Measurements from ENCODE around the gene ZBED5. TPM values are rescaled to one million over a fixed set of nuclear protein-coding genes. Genes with fewer than 3 reads are reported as not detected.
"Not testable (repeated sequence)": the region's sequence is repeated elsewhere in the genome, so short reads cannot be mapped to it uniquely, and the experiment has no call there.

ZBED5 gene
- total RNA-seq, 1 donor from 2014 or later, result 45.5 TPM

- Histone ChIP-seq H3K4me3 (no peak overlapping the region), H3K36me3 (no peaks in the 10 kb centered on the region), H3K27me3 (ENCODE audit: low read depth) (no peaks in the 10 kb centered on the region), H3K4me1 (peaks cover 17% of the 10 kb centered on the region), H3K9me3 (no peaks in the 10 kb centered on the region), H3K27ac (no peak overlapping the region)
- DNase-seq (no peak), ATAC-seq (no peak)
- intact Hi-C loops (cut with DNase I), result no loop called here
- no peak for TF ChIP-seq CTCF (IDR thresholded peaks at IDR 0.05)
Measured at GRCh38 chr11:10895285-10895684, 37.4 kb upstream of the ZBED5 start.

DNA sequence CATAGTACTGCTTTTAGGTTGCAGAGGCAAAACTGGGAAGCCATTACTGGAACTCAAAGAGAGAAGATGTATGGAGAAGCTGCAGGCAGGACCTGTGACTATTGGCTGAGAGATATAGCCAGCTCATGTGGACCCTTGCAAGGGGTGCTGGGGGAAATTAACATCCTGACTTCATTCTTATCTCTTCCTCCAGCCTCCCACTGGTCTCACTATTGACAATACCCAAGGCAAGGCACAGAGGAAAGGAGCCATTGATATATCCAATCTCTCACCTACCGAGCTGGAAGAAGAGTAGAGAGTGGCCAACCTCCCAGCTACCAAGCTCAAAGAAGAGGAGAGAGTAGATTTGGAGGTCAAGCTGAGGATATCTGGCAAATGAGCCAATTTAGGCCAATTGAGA, 36.8 kb upstream of the ZBED5 start:
- Histone ChIP-seq H3K4me3 (no peak overlapping the region), H3K27ac (no peak overlapping the region), H3K27me3 (ENCODE audit: low read depth) (no peaks in the 10 kb centered on the region), H3K9me3 (no peaks in the 10 kb centered on the region), H3K36me3 (no peaks in the 10 kb centered on the region), H3K4me1 (peaks cover 11% of the 10 kb centered on the region)
- intact Hi-C loops (cut with DNase I), result no loop called here
- ATAC-seq (no peak), DNase-seq (no peak)
- no peak for TF ChIP-seq CTCF (IDR thresholded peaks at IDR 0.05)

GRCh38 chr11:10893714-10894151, 35.9 kb upstream of the ZBED5 start:
- no peaks in the 10 kb centered on the region for H3K27me3 ChIP-seq (ENCODE audit: low read depth)
- intact Hi-C loops (cut with DNase I), result no loop called here
- no peak overlapping the region for H3K27ac ChIP-seq
- no peaks in the 10 kb centered on the region for H3K36me3 ChIP-seq
- DNase-seq (no peak), ATAC-seq (peak; percentile 54 to 70)
- H3K4me3 ChIP-seq, result no peak overlapping the region
- no peaks in the 10 kb centered on the region for H3K9me3 ChIP-seq
- peak; percentile 11 for TF ChIP-seq CTCF (IDR thresholded peaks at IDR 0.05)
- H3K4me1 ChIP-seq, result peaks cover 1% of the 10 kb centered on the region

DNA sequence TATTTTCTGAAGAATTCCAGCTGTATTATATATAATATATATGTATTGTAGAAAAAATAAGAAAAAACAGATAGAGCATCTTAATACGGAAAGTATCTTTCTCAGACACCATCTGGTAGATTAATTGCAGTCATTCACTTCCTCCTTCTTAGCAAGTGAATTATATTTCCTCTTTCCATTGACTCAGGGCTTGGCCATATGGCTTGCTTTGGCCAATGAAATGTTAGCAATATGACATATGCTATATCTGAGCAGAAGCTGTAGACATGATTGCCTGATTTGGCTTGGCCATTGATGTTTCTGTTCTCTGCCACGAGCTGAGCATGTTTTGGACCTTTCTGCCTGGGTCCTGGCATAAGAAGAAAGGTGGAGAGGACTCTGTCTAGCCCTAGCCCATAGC, 34.4 kb upstream of the ZBED5 start:
- no peak overlapping the region for H3K4me3 ChIP-seq
- no peaks in the 10 kb centered on the region for H3K9me3 ChIP-seq
- no peak for TF ChIP-seq CTCF (IDR thresholded peaks at IDR 0.05)
- peak; percentile 37 to 52 for ATAC-seq
- intact Hi-C loops (cut with DNase I), result no loop called here
- H3K36me3 ChIP-seq, result no peaks in the 10 kb centered on the region
- no peaks in the 10 kb centered on the region for H3K4me1 ChIP-seq
- no peak overlapping the region for H3K27ac ChIP-seq
- no peak for DNase-seq
- H3K27me3 ChIP-seq (ENCODE audit: low read depth), result no peaks in the 10 kb centered on the region

DNA sequence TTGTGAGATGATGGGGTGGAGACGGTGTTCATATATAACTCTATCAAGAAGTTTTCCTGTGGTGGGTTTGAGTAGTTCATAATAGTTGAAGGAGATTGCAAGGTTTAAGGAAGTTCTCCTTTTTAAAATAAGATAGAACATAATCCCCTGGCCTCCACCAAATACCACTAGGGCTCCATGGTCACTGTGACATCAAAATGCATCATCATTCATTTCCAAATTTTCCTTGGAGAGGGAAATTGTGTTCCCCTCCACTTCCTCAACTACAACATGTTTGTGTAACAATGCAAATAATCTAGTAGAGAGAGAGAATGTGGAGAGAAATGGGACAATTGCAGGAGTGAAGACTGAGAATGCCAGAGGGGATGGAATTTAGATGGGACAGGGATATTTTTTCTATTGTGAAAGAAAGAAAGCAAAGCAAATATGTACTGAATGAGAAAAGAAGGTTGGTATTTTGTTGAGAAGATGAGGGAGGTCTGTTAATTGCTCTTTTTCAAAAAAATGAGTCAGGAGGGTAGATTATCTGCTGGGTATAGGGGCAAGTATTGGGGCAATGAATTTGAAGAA, 33.4 kb upstream of the ZBED5 start:
- no peaks in the 10 kb centered on the region for H3K4me1 ChIP-seq
- TF ChIP-seq CTCF (IDR thresholded peaks at IDR 0.05), result no peak

GRCh38 chr11:10890083-10890482, 32.2 kb upstream of the ZBED5 start:
- H3K27me3 ChIP-seq (ENCODE audit: low read depth); ATAC-seq; DNase-seq; H3K36me3 ChIP-seq; H3K9me3 ChIP-seq; H3K27ac ChIP-seq; H3K4me1 ChIP-seq; H3K4me3 ChIP-seq; intact Hi-C loops (cut with DNase I): not testable (repeated sequence)

More for the DNA sequence above, 33.4 kb upstream of the ZBED5 start:
- no peak overlapping the region for H3K27ac ChIP-seq
- no peaks in the 10 kb centered on the region for H3K27me3 ChIP-seq (ENCODE audit: low read depth)
- ATAC-seq (no peak), DNase-seq (no peak)
- intact Hi-C loops (cut with DNase I), result no loop called here
- H3K4me3 ChIP-seq, result no peak overlapping the region
- H3K9me3 ChIP-seq, result no peaks in the 10 kb centered on the region
- no peaks in the 10 kb centered on the region for H3K36me3 ChIP-seq
